Activated CD8-positive, alpha-beta memory T cell treated with anti-CD3 and anti-CD28 coated beads, Interleukin-2, amount 50 U/mL, for 1 hour (primary cell): ENCODE measurements around the gene CACNA2D2.
A peak's percentile ranks its signal among the peaks of the same experiment; 100 is the strongest.

Experiments
- DNase-seq: peaks from one replicate; pipeline ENCODE4 v3.0.0-alpha.2; 2020; ENCODE audit errors: extremely low read depth

CACNA2D2 gene

GRCh38 chr3:50347187-50347813 is 156.1 kb downstream of the CACNA2D2 start:
- DNase-seq: no peak

GRCh38 chr3:50345586-50346234 is 157.7 kb downstream of the CACNA2D2 start, which contains the start of gene ZMYND10:
TSS of gene ZMYND10 (minus strand) at chr3:50345732. CDS start at chr3:50345579, 153 bp downstream.
- DNase-seq: no peak

- no peak for DNase-seq
Observed at GRCh38 chr3:50345008-50345407, 158.4 kb downstream of the CACNA2D2 start.

GRCh38 chr3:50342813-50343633 is 160.4 kb downstream of the CACNA2D2 start:
- DNase-seq: no peak

GRCh38 chr3:50341996-50342650 is 161.3 kb downstream of the CACNA2D2 start:
- no peak for DNase-seq

GRCh38 chr3:50341537-50341936 is 161.9 kb downstream of the CACNA2D2 start:
- no peak for DNase-seq

GRCh38 chr3:50340448-50341329 is 162.7 kb downstream of the CACNA2D2 start, which contains the start of gene RASSF1:
TSS of gene RASSF1 (minus strand) at chr3:50340836. CDS start at chr3:50340805, 31 bp downstream.
- DNase-seq: no peak

- DNase-seq: no peak
Observed at GRCh38 chr3:50340147-50340447, 163.3 kb downstream of the CACNA2D2 start.

- DNase-seq: no peak
Observed at GRCh38 chr3:50339485-50340146, 163.8 kb downstream of the CACNA2D2 start.

- no peak for DNase-seq
Observed at GRCh38 chr3:50338965-50339364, 164.5 kb downstream of the CACNA2D2 start.

GRCh38 chr3:50337175-50337861 is 166.1 kb downstream of the CACNA2D2 start:
- peak; percentile 84 for DNase-seq

- no peak for DNase-seq
Observed at GRCh38 chr3:50336452-50337174, 166.8 kb downstream of the CACNA2D2 start.

GRCh38 chr3:50334339-50335075 is 168.9 kb downstream of the CACNA2D2 start:
- DNase-seq: no peak

GRCh38 chr3:50333744-50334328 is 169.6 kb downstream of the CACNA2D2 start:
- no peak for DNase-seq

GRCh38 chr3:50331364-50331907 is 172.0 kb downstream of the CACNA2D2 start:
- DNase-seq: no peak

GRCh38 chr3:50330330-50330729 is 173.1 kb downstream of the CACNA2D2 start:
- DNase-seq: no peak

GRCh38 chr3:50327943-50328691 is 175.3 kb downstream of the CACNA2D2 start, which contains the start of gene TUSC2:
TSS of gene TUSC2 (minus strand) at chr3:50328223. CDS start at chr3:50328099, 124 bp downstream.
- peak; percentile 90 for DNase-seq
